ENCODE data around the gene PFDN4. TPM values are rescaled to one million over a fixed set of nuclear protein-coding genes. Genes with fewer than 3 reads are reported as not detected.
A peak's percentile ranks its signal among the peaks of the same experiment; 100 is the strongest.
"Not testable (repeated sequence)": the region's sequence is repeated elsewhere in the genome, so short reads cannot be mapped to it uniquely, and the experiment has no call there.

The PFDN4 gene
- total RNA-seq, 1 donor from 2014 or later, result 234 TPM

DNA sequence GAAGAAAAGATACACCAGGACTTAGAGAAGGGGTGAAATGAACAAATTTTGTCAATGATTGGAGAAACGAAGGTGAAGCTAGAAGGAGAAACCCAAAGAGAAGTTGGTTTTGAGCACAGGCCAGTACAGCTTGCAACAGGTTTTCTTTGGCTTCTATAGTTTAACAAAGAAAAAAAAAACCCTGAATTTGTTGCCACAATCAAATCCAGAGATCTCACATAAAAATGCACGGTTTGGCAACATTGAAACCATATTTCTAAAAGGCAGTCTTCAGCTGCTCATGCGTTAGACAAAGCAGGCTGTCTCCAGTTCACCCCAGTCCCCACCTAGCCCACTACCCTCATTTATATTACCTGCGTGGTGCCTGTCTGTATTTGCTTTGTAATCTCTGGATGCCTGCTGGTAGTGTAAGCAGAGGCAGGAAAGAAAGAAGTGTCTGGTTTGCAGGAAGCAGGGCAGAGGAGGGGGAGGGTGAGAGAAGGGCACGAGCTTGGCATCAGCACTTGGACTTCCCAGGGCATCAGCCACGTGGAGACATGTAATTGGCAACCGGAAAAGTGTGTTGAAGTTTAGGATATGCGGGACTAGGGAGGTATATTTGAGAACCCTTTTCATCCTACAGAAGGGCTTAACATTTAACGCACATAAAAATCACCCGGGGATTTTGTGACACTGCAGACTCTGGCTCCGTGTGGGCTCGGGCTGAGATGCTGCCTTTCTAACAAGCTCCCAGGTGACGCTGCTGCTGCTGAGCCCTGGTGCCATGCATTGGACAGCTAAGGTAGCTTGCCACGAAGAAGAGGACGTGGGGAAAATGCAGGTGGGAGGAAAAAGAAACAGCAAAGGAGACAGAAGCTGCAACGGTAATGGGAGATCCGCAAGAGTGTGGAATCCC lies 14.4 kb downstream of the PFDN4 start:
- DNase-seq (ENCODE audit: low spot score in 2 of 2) (no peak), FAIRE-seq (no peak)

DNA sequence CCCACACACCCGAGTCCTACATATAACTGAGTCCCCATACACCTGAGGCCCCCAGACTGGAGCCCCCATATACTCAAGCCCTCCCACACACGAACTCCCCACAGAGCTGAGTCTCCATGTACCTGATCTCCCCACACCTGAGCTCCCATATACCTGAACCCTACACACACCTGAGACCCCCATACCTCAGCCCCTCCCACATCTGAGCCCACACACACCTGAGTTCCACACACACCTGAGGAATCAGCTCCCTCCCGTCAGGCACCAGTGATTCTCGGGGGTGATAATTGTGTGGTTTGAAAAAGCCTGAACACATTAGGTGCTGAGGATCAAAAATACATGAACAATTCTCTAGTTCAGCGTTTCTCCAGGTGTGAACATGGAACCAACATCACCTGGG lies 15.4 kb downstream of the PFDN4 start:
- no peak for FAIRE-seq
- no peak for DNase-seq (ENCODE audit: low spot score in 2 of 2)

DNA sequence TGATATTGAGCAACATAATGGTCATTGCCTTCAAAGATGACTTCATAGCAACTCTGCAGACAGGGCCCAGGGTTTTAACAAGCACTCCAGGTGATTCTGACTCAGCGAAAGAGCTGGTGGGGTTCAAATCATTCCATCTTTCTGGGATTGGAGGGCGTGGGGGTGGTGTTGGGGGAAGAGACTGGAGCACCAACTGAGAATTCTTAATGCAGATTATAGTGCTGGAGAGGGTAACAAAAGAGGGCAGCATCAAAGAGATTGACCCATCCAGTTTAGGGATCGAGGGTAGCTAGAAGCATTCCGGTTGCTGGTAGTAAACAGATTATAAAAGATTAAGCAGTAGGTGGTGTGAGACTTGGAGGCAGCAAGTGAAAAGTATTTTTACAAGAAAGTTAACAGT lies 15.9 kb downstream of the PFDN4 start:
- no peak for DNase-seq (ENCODE audit: low spot score in 2 of 2)
- no peak for FAIRE-seq

DNA sequence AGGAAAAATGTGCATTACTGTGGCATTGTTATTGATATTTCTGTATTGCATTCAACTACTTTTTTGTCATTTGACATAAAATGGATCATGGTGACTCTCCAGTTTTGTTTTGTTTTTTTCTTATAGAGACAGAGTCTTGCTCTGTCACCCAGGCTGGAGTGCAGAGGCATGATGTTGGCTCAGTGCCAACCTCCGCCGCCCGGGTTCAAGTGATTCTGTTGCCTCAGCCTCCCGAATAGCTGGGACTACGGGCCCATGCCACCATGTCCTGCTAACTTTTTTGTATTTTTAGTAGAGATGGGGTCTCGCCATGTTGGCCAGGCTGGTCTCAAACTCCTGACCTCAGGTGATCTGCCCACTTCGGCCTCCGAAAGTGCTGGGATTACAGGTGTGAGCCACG lies 16.8 kb downstream of the PFDN4 start:
- DNase-seq (ENCODE audit: low spot score in 2 of 2); FAIRE-seq: not testable (repeated sequence)

DNA sequence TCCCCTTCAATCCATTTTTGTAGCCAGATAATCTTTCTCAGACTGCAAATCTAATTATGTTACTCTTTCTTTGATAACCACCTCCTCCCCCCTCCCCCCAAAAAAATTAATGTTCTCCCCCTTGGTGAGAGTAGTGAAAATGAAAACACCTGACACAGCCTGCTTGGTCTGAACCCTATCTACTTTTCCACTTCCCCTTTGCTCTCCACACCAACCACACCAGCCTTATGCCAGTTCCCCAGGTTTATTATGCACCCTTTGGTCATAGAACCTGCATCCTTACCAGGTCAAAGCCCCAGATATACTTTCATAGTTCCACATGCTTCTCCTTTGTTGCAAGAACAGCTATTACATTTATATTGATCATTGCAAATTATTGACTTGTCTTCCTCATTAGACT lies 19.4 kb downstream of the PFDN4 start:
- no peak for FAIRE-seq
- DNase-seq (ENCODE audit: low spot score in 2 of 2), result no peak

DNA sequence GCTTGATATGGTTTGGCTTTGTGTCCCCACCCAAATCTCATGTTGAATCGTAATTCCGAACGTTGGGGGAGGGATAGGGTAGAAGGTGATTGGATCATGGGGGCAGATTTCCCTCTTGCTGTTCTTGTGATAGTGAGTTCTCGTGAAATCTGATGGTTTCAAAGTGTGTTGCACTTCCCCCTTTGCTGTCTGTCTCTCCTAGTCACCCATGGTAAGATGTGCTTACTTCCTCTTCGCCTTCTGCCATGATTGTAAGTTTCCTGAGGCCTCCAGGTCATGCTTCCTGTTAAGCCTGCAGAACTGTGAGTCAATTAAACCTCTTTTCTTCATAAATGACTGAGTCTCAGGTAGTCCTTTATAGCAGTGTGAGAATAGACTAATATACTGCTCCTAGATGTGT lies 19.9 kb downstream of the PFDN4 start:
- DNase-seq (ENCODE audit: low spot score in 2 of 2) (no peak), FAIRE-seq (no peak)

DNA sequence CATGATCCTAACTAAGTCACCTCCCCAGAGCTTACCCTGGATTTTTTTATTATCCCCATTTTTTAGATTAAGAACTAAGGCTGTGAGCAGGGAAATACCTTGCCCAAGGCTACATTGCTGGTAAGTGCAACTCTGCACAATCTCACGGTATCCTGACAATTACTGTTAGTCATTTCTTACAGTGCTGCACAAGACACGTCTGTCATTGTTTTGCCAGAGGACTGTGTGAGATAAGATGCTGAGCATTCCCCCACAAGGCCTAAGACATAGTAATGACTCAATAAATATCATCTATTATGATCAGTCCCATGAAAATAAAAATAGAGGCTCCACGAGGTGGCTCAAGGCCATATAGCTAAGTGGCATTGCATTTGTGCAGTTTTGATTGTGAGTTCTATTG lies 21.0 kb downstream of the PFDN4 start:
- FAIRE-seq (no peak), DNase-seq (ENCODE audit: low spot score in 2 of 2) (no peak)

DNA sequence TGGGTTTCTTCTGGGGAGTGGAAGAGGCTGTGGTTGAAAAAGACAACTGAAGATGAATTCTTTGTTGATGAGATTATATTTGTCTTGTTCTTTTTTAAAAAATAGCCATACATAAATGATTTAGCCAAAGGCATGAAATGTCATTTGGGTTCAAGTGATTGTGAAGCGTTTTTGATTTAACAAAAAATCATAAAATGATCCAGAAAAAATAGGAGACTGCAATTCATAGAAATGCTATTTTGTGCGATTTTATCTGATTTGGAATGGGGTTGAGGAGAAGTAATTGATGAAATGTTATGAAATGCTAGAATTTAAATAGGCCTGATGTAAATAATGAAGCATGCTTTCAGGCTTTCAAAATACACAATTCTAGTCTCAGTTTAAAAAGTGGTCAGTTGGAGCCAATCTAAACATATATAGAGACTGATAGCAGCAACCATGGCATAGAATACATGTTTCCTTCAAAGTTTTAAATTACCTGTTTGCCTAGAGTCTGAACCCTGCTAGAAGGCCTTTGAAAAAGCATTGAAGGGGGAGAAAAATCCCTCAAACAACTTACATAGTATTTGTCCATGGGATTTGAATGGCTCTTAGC lies 21.8 kb downstream of the PFDN4 start:
- no peak for DNase-seq (ENCODE audit: low spot score in 2 of 2)
- no peak for FAIRE-seq

DNA sequence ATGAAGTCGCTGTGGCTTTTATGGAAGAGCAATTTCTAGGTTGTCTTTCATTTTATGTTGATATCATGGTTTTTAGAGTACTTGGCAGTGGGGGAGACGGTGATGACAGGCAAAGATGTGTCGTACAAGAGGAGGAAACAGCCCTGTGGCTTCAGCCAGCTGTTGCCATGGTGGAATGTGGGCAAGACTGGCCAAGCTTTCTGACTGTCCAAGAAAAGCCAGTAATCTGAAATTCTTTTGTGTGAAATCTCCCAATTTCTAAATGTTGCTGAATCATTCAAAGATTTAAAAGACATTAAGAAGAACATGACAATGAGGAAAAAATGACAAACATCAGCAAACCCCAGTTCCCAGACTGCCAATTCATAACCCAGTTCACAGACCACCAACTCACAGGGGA lies 23.1 kb downstream of the PFDN4 start:
- FAIRE-seq (no peak), DNase-seq (ENCODE audit: low spot score in 2 of 2) (no peak)

DNA sequence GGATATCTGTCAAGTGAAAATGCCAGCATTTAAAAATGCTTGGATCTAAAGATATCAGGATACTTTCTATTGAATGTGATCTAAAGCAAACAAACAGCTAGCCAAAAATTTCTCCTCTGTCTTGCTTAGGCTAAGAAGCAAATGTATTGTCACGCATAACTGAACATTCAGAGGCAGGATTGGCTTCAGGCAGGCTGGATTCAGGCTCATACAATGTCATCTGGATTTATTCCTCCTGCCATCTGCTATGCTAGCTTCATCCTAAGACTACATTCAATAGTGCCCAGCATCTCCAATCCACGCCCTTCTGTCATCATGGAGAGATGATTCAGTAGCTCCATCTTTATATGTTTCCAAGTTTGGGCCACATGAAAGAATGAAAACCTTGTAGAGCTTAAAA lies 27.1 kb downstream of the PFDN4 start:
- no peak for DNase-seq (ENCODE audit: low spot score in 2 of 2)
- FAIRE-seq, result no peak

DNA sequence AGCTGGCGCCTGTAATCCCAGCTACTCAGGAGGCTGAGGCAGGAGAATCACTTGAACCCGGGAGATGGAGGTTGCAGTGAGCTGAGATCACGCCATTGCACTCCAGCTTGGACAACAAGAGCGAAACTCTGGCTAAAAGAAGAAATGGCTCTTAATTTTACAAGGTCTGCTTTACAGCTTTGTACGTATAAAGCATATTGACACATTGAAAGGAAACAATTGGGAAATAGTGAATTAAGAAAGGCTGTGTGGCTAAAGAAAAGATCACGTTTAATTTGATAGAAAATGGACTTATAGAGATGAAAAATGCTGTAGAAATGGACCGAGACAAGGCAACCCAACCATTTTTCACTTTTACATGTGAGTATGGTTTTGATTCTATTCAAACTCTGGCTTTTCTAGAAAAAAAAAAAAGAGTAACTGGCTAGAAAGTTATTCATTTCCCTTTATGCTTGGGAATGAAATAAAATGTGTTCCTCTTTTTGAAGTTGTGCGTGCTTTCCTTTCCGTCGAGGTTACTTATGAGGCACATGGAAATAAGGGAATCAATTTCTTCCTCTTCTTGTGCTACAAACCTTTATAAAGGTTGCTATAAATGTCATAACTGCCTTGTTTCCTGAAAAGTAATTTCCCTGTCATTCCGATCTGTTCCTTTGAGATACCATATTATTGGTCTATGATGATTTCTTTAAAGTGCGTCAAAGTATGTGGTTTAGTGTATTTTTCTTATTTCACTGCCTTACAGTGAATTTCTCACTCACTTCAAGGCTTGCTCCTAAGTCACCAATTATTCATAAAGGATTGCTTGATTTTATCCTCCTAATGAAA lies 29.4 kb downstream of the PFDN4 start:
- no peak for DNase-seq (ENCODE audit: low spot score in 2 of 2)
- no peak for FAIRE-seq

DNA sequence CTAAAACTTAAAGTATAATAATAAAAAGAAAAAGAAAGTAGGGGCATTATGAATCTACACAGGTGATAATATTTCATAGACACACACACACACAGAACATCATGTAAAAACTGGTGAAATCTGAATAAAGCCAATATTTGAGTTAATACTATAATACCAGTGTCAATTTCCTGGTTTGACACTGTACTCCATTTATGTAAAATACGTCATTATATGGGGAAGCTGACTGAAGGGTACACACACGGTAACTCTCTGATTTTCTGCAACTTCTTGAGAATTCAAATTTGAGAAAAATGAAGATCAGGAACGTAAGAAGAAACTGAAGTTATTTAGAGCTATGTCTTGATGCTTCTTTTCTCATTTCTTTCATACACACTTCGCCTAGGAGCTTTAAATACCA lies 36.2 kb downstream of the PFDN4 start:
- no peak for FAIRE-seq

DNA sequence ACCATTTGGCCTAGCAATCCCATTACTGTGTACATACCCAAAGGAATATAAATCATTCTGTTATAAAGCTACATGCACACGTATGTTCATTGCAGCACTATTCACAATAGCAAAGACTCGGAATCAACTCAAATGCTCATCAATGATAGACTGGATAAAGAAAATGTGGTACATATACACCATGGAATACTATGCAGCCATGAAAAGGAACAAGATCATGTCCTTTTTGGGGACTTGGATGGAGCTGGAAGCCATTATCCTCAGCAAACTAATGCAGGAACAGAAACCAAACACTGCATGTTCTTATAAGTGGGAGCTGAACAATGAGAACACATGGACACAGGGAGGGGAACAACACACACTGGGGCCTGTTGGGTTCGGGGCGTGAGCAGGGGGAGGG lies 40.8 kb downstream of the PFDN4 start:
- not testable (repeated sequence) for DNase-seq (ENCODE audit: low spot score in 2 of 2); FAIRE-seq

More for the DNA sequence above, 36.2 kb downstream of the PFDN4 start:
- no peak for DNase-seq (ENCODE audit: low spot score in 2 of 2)

DNA sequence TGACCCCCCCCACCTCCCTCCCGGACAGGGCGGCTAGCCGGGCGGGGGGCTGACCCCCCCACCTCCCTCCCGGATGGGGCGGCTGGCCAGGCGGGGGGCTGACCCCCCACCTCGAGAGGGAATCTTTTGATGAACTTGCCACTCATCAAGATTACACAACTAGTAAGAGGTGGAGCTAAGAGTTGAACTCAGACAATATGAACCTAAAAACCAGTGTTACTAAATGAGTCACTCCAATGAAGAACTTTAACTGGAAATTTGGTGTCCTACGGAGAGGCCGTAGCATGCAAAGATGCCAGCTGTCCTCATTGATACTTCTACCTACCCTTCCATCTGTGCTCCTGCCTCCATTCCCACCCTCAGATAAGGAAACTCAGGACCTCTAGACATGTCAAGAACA lies 42.8 kb downstream of the PFDN4 start:
- no peak for DNase-seq (ENCODE audit: low spot score in 2 of 2)
- FAIRE-seq, result no peak

DNA sequence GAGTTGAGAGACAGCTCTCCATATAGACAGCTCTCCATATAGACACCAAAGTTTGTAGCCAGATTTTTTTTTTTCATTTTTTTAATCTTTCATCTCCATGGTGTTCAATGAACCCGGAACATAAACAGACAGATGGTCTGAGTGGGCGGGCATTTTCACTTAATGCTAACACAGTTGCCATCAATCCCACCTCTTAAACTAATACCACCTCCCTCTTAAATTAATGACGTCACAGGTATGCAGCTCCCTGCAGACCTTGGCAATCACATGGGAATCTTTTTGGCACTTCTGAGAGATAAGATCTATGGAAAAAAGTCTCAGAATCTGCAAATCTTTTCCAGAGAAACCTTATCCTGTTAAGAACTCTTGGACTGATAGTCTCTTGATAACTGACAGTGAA lies 43.2 kb downstream of the PFDN4 start:
- no peak for FAIRE-seq
- no peak for DNase-seq (ENCODE audit: low spot score in 2 of 2)

DNA sequence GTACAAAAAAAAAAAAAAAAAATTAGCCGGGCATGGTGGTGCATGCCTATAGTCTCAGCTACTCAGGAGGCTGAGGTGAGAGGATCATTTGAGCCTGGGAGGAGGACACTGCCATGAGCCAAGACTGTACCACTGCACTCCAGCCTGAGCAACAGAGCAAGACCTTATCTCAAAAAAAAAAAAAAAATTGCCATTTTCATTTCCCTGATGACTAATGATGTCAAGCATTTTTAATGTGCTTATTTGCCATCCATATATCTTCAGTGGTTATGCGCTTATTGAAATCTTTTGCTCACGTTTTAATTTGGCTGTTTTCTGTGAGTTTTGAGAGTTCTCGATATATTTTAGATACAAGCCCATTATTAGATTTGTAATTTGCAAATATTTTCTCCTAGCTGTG lies 46.7 kb downstream of the PFDN4 start:
- DNase-seq (ENCODE audit: low spot score in 2 of 2), result no peak
- no peak for FAIRE-seq

DNA sequence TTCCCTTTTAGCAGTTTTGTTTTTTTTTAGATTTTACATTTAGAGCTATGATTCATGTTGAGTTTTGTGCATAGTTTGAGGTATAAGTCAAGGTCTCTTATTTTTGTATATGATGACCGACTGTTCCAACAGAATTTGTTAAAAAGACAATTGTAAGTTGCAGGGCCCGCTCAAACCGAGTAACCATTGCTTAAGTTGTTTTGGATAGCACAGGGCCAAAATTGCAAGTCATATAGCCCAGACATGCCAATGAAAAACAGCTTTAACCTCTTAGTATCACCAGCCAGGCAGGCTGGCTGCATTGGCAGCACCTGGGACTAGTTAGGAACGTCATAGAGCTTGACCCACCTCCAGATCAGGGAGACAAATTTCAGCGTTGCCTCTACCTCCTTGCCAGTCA lies 47.3 kb downstream of the PFDN4 start:
- no peak for FAIRE-seq
- DNase-seq (ENCODE audit: low spot score in 2 of 2), result no peak

DNA sequence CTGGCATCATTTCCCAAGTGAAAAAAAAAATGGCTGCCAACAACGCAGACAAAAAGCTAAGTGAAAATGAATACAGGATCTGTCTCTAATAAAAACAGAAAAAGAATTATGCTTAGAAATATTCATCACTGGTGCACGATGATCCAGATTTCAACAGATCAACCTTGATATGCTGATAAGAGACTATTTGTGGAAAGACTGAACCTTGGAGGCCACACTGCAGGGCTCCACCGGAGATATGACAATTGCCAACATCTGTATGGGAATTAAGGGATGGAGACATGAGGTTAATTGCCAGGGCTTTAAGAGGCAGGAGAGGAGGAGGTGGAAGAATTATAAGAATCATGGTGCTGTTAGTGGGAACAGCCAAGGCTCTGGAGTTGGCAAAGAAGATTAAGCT lies 48.3 kb downstream of the PFDN4 start:
- FAIRE-seq (no peak), DNase-seq (ENCODE audit: low spot score in 2 of 2) (no peak)

DNA sequence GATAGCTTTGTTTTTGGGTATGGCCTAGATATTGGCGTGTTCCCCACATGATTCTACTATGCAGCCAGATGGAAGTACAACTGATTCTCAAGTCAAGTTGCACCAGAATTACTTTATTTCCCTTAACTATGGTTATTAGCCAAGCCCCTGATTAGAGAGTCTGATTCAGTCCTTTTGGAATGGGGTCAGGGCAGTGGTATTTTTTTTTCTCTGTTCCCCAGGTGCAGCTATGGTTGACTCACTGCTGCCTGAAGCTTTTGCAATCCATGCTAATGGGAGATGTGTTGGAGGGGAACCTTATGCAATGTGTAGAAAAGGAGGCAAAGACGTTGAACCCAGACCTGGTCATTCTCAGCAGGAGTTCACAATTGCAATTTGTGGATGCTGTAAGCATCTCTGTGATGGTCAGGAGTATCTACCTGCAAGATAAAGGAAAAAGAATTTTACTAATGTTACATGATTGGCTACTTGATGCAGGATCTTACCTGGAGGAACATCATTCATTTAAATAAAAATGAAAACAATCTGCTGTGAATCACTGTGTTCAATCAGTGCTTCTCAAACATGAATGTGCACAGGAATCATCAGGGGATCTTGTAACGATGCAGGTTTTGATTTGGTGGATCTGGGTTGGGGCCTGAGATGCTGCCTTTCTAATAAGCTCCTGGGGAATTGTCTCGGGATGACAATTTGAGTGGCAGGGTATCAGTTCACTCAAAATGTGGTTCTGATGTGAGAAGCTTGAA lies 49.4 kb downstream of the PFDN4 start:
- DNase-seq (ENCODE audit: low spot score in 2 of 2), result no peak
- FAIRE-seq, result no peak

DNA sequence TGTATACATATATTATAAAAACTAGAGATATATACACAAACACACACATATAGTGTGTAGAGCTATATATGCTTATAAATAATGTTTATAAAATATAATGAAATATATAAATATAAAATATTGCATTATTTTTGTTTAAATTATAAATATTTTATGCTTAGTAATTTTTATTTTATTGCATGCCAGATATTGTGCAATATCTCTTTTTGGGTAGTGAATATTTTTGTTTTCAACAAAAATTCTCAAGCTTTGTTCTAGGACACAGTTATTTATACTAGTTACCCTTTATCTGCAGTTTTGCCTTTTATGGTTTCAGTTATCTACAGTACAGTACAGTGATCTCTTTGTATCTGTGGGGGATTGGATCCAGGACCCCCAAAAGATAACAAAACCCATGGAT lies 52.2 kb downstream of the PFDN4 start:
- no peak for DNase-seq (ENCODE audit: low spot score in 2 of 2)
- FAIRE-seq, result peak; percentile 82

DNA sequence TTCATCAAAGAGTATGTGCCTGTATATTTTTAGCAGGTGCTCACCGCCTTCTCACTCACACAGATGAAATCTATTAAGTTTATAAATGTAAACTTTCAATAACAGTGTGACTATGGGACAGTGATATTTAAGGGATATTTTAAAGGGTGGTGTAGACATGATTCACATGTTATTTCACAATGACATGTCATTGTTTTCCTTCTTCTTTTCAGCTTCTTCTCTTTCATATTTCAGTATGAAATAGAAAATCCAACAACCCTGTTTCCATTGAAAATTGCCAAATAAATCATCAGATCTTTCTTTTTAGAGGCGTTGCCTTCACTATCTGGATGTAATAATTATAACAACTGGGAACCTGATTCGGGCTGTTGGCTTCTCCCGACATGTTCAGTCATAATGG lies 54.8 kb downstream of the PFDN4 start:
- FAIRE-seq (no peak), DNase-seq (ENCODE audit: low spot score in 2 of 2) (no peak)
